HepG2 (cell line): ENCODE measurements around the gene JPH4. TPM values are rescaled to one million over a fixed set of nuclear protein-coding genes. Genes with fewer than 3 reads are reported as not detected.
A peak's percentile ranks its signal among the peaks of the same experiment; 100 is the strongest.

Experiments used
- ARNTL ChIP-seq: sonication (generic); formaldehyde crosslinking; IDR thresholded peaks from 2 replicates; pipeline ENCODE4 v1.4.0; 2020; ENCODE audit warnings: mild to moderate bottlenecking, missing genetic modification reagents
- ATF7 ChIP-seq, 2 experiments: fragments of 450-650 bp in 1 of 2; sonication (generic) in 1 of 2; formaldehyde crosslinking in 1 of 2; IDR thresholded peaks; 2 replicates each; pipeline versions ENCODE4 v1.4.0 to v1.6.1; 2016 to 2020; ENCODE audit warnings: antibody characterized with exemption in 1 of 2, mild to moderate bottlenecking in 1 of 2, missing genetic modification reagents in 1 of 2
- ATRX ChIP-seq: sonication (generic); formaldehyde crosslinking; IDR thresholded peaks from 2 replicates; pipeline ENCODE4 v1.4.0; 2020; ENCODE audit warnings: missing genetic modification reagents, borderline replicate concordance
- CBFB ChIP-seq: sonication (generic); formaldehyde crosslinking; IDR thresholded peaks from 2 replicates; pipeline ENCODE4 v1.4.0; 2020; ENCODE audit warnings: missing genetic modification reagents
- FOXO1 ChIP-seq: sonication (generic); formaldehyde crosslinking; IDR thresholded peaks from 2 replicates; pipeline ENCODE4 v1.4.0; 2020; ENCODE audit warnings: missing genetic modification reagents
- MAF1 ChIP-seq: sonication (generic); formaldehyde crosslinking; IDR thresholded peaks from 2 replicates; pipeline ENCODE4 v1.5.0; 2020; ENCODE audit warnings: missing genetic modification reagents, borderline replicate concordance
- NR1H2 ChIP-seq: sonication (generic); formaldehyde crosslinking; IDR thresholded peaks from 2 replicates; pipeline ENCODE4 v1.8.1; 2022; ENCODE audit warnings: low read depth, missing genetic modification reagents, borderline replicate concordance
- PBX3 ChIP-seq: sonication (generic); formaldehyde crosslinking; IDR thresholded peaks from 2 replicates; pipeline ENCODE4 v1.8.1; 2023; ENCODE audit warnings: missing genetic modification reagents, inconsistent platforms, borderline replicate concordance
- POGZ ChIP-seq: sonication (generic); formaldehyde crosslinking; IDR thresholded peaks from 2 replicates; pipeline ENCODE4 v1.4.0; 2020; ENCODE audit warnings: mild to moderate bottlenecking, missing genetic modification reagents
- SOX13 ChIP-seq, 3 experiments: fragments of 450-650 bp in 1 of 3; sonication (generic) in 1 of 3; formaldehyde crosslinking in 1 of 3; IDR thresholded peaks in 2 of 3; conservative IDR thresholded peaks in 1 of 3; 2 replicates each; pipeline versions ENCODE4 v1.5.0 to v1.6.1; 2016 to 2020; ENCODE audit warnings: antibody characterized with exemption in 1 of 3, mild to moderate bottlenecking in 1 of 3, missing compliant biosample characterization in 1 of 3, missing genetic modification reagents in 1 of 3, moderate library complexity in 1 of 3
- ZBTB1 ChIP-seq: sonication (generic); formaldehyde crosslinking; IDR thresholded peaks from 2 replicates; pipeline ENCODE4 v1.4.0; 2020; ENCODE audit warnings: missing genetic modification reagents, borderline replicate concordance
- ZBTB42 ChIP-seq: sonication (generic); formaldehyde crosslinking; IDR thresholded peaks from 2 replicates; pipeline ENCODE4 v1.5.0; 2020; ENCODE audit warnings: mild to moderate bottlenecking, missing genetic modification reagents
- ZNF225 ChIP-seq: sonication (generic); formaldehyde crosslinking; IDR thresholded peaks from 2 replicates; pipeline ENCODE4 v1.4.0; 2020; ENCODE audit warnings: mild to moderate bottlenecking, missing genetic modification reagents
- ZNF317 ChIP-seq: sonication (generic); formaldehyde crosslinking; IDR thresholded peaks from 2 replicates; pipeline ENCODE4 v1.5.0; 2020; ENCODE audit warnings: mild to moderate bottlenecking, missing genetic modification reagents
- ZNF550 ChIP-seq: sonication (generic); formaldehyde crosslinking; IDR thresholded peaks from 2 replicates; pipeline ENCODE4 v1.4.0; 2020; ENCODE audit warnings: mild to moderate bottlenecking, missing genetic modification reagents, borderline replicate concordance
- ZNF570 ChIP-seq: sonication (generic); formaldehyde crosslinking; IDR thresholded peaks from 2 replicates; pipeline ENCODE4 v1.4.0; 2020; ENCODE audit warnings: mild to moderate bottlenecking, missing genetic modification reagents, borderline replicate concordance
- polyA plus RNA-seq, 8 experiments: library from polyadenylated mRNA; depleted of rRNA in 3 of 8; stranded (reverse) in 7 of 8; unstranded in 1 of 8; fragments of >200 nt; fragmentation: Illumina TruSeq in 4 of 8; extraction: Trizol in 4 of 8; gene quantifications; 2 replicates each; pipeline versions ENCODE4 v1.2.1 to v1.2.3, GENCODE V29; 2011 to 2016; ENCODE audit warnings: low read depth in 4 of 8, missing spikeins in 1 of 8, mixed read lengths in 1 of 8; ENCODE audit not compliant: insufficient read depth in 1 of 8
- total RNA-seq, 5 experiments: library from RNA; depleted of rRNA; stranded (reverse); fragments of >200 nt; fragmentation: Illumina TruSeq; extraction: Trizol; gene quantifications; 2 replicates each; pipeline ENCODE4 v1.2.3, GENCODE V29; 2016; ENCODE audit warnings: low read depth in 1 of 5
- TF ChIP-seq, protein P1 (sequence below): IDR thresholded peaks from 2 replicates; pipeline ENCODE4 v1.6.1; 2016; ENCODE audit warnings: missing compliant biosample characterization, missing genetic modification reagents, borderline replicate concordance
- TF ChIP-seq, protein P2 (sequence below), 2 experiments: sonication (generic) in 1 of 2; formaldehyde crosslinking in 1 of 2; IDR thresholded peaks; 2 replicates each; pipeline versions ENCODE4 v1.4.0 to v1.6.1; 2016 to 2020; ENCODE audit warnings: borderline replicate concordance in 1 of 2, low read depth in 1 of 2, mild to moderate bottlenecking in 1 of 2, missing genetic modification reagents in 1 of 2
- TF ChIP-seq, protein P3 (sequence below), 2 experiments: fragments of 450-650 bp in 1 of 2; sonication (generic) in 1 of 2; formaldehyde crosslinking; IDR thresholded peaks; 2 replicates each; pipeline versions ENCODE4 v1.5.0 to v1.8.0; 2020 to 2022; ENCODE audit warnings: mild to moderate bottlenecking in 1 of 2, missing genetic modification reagents in 1 of 2

The JPH4 gene
- total and polyA plus RNA-seq, 2 of the 13 experiments (the other 11 are each of a cell fraction or from before 2014, with no cell fraction given) = 0.08 to 0.22 TPM

DNA sequence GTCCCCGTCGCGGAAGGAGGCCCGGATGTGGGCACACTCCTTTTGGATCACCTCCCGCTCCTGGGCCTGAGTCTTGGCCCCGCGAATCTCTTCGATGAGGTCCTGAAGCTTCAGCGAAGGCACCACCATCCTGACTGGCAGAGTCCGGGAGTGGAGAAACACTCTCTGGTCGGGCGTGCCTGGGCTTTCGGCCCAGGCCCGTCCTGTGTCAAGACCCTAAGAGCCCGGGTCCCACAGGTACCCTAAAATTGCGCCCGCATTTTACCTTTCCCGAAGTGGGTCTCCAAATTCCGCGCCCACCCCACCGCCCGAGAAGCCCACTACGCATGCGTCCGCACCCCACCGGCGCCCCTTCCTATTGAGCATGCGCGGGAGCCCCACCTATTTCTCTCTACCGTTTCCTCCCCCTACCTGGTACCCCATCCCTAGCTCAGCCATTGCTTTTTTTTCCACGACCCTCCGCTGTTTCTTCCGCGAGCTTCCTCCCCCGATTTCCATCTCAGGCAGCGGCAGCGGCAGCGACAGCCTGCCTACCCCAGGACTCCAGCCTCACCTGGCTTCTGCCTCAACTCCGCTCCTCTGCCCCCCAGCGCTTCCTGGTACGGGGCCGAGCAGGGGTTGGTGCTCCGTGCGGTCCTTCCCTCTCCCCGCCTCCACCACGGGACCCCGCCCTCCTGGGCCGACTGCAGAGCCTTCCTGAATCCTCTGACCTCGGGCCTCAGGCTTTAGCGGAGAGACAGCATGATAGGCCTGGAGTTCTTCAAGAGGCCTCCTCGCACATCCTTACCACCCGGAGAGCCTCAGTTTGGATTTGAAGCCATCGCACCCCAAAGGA is 11.2 kb downstream of the JPH4 start, which contains the start of gene AP1G2 (continued):
- TF ChIP-seq ATF7 (IDR thresholded peaks at IDR 0.05) (no peak), ATF7 (CRISPR knock-in tag; IDR thresholded peaks at IDR 0.05) (peak; percentile 84; the same call in 1 of the 2 replicates), MAF1 (CRISPR knock-in tag) (peak; percentile 88), ZNF317 (CRISPR knock-in tag) (peak; percentile 78; the same call in 1 of the 2 replicates), ZBTB1 (0 out of 2 replicates have a peak, but pooled peaks have one; percentile 82), PBX3 (CRISPR knock-in tag) (no peak), SOX13 (IDR thresholded peaks at IDR 0.05) (no peak), SOX13 (CRISPR knock-in tag; conservative IDR thresholded peaks at IDR 0.05 in 1 of 2, IDR thresholded peaks at IDR 0.05 in 1 of 2) (peak in 1 of 2 experiments; percentile 51; a peak in 1 of 4 replicates), ZBTB42 (CRISPR knock-in tag) (peak; percentile 70; the same call in 1 of the 2 replicates), NR1H2 (CRISPR knock-in tag) (peak; percentile 14; the same call in 1 of the 2 replicates), CBFB (CRISPR knock-in tag) (peak; percentile 87; the same call in 1 of the 2 replicates), ZNF570 (CRISPR knock-in tag) (peak; percentile 94; the same call in 1 of the 2 replicates), ARNTL (peak; percentile 86), ZNF225 (peak; percentile 98), POGZ (CRISPR knock-in tag) (no peak; the same call in 1 of the 2 replicates), ZNF550 (CRISPR knock-in tag) (peak; percentile 85; the same call in 1 of the 2 replicates), FOXO1 (peak; percentile 86), ATRX (CRISPR knock-in tag) (no peak)
- TF ChIP-seq, protein P1, sequence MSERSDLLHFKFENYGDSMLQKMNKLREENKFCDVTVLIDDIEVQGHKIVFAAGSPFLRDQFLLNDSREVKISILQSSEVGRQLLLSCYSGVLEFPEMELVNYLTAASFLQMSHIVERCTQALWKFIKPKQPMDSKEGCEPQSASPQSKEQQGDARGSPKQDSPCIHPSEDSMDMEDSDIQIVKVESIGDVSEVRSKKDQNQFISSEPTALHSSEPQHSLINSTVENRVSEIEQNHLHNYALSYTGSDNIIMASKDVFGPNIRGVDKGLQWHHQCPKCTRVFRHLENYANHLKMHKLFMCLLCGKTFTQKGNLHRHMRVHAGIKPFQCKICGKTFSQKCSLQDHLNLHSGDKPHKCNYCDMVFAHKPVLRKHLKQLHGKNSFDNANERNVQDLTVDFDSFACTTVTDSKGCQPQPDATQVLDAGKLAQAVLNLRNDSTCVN (CRISPR knock-in tag) = peak; percentile 88
- TF ChIP-seq, protein P2, sequence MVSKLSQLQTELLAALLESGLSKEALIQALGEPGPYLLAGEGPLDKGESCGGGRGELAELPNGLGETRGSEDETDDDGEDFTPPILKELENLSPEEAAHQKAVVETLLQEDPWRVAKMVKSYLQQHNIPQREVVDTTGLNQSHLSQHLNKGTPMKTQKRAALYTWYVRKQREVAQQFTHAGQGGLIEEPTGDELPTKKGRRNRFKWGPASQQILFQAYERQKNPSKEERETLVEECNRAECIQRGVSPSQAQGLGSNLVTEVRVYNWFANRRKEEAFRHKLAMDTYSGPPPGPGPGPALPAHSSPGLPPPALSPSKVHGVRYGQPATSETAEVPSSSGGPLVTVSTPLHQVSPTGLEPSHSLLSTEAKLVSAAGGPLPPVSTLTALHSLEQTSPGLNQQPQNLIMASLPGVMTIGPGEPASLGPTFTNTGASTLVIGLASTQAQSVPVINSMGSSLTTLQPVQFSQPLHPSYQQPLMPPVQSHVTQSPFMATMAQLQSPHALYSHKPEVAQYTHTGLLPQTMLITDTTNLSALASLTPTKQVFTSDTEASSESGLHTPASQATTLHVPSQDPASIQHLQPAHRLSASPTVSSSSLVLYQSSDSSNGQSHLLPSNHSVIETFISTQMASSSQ (IDR thresholded peaks at IDR 0.05; ENCODE audit: low read depth) = no peak
- TF ChIP-seq, protein P2 (CRISPR knock-in tag; IDR thresholded peaks at IDR 0.05; ENCODE audit: borderline replicate concordance) = peak; percentile 86
- TF ChIP-seq, protein P3, sequence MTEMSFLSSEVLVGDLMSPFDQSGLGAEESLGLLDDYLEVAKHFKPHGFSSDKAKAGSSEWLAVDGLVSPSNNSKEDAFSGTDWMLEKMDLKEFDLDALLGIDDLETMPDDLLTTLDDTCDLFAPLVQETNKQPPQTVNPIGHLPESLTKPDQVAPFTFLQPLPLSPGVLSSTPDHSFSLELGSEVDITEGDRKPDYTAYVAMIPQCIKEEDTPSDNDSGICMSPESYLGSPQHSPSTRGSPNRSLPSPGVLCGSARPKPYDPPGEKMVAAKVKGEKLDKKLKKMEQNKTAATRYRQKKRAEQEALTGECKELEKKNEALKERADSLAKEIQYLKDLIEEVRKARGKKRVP (CRISPR knock-in tag; IDR thresholded peaks at IDR 0.05) = peak in 1 of 2 experiments; percentile 78; a peak in 2 of 4 replicates
